Effector memory CD4-positive, alpha-beta T cell (primary cell): ENCODE measurements around the gene FUCA2.

ENCODE experiments used
- DNase-seq, 3 donors: peaks; one replicate each; pipeline ENCODE4 v3.0.0-alpha.2; 2020
- H3K27ac ChIP-seq: 2 replicates; pipeline ENCODE4 v1.7.0; 2013; ENCODE audit warnings: mild to moderate bottlenecking, low read length, moderate library complexity; ENCODE audit not compliant: insufficient read depth, poor library complexity, severe bottlenecking
- H3K27me3 ChIP-seq: replicated peaks from 2 replicates; pipeline ENCODE4 v1.7.0; 2013; ENCODE audit warnings: mild to moderate bottlenecking, low read length; ENCODE audit not compliant: insufficient read depth, control insufficient read depth, poor library complexity, severe bottlenecking
- H3K36me3 ChIP-seq: 2 replicates; pipeline ENCODE4 v1.7.0; 2013; ENCODE audit warnings: mild to moderate bottlenecking, low read length, moderate library complexity; ENCODE audit not compliant: control insufficient read depth, insufficient read depth
- H3K4me1 ChIP-seq: 2 replicates; pipeline ENCODE4 v1.7.0; 2013; ENCODE audit warnings: low read length, mild to moderate bottlenecking; ENCODE audit not compliant: control insufficient read depth, insufficient read depth, poor library complexity, severe bottlenecking
- H3K4me3 ChIP-seq: 2 replicates; pipeline ENCODE4 v1.7.0; 2013; ENCODE audit warnings: low read length, low read depth, mild to moderate bottlenecking; ENCODE audit not compliant: insufficient read depth, poor library complexity, severe bottlenecking
- H3K9me3 ChIP-seq: 2 replicates; pipeline ENCODE4 v1.7.0; 2013; ENCODE audit warnings: mild to moderate bottlenecking, low read length, moderate library complexity; ENCODE audit not compliant: control insufficient read depth

The FUCA2 gene

DNA sequence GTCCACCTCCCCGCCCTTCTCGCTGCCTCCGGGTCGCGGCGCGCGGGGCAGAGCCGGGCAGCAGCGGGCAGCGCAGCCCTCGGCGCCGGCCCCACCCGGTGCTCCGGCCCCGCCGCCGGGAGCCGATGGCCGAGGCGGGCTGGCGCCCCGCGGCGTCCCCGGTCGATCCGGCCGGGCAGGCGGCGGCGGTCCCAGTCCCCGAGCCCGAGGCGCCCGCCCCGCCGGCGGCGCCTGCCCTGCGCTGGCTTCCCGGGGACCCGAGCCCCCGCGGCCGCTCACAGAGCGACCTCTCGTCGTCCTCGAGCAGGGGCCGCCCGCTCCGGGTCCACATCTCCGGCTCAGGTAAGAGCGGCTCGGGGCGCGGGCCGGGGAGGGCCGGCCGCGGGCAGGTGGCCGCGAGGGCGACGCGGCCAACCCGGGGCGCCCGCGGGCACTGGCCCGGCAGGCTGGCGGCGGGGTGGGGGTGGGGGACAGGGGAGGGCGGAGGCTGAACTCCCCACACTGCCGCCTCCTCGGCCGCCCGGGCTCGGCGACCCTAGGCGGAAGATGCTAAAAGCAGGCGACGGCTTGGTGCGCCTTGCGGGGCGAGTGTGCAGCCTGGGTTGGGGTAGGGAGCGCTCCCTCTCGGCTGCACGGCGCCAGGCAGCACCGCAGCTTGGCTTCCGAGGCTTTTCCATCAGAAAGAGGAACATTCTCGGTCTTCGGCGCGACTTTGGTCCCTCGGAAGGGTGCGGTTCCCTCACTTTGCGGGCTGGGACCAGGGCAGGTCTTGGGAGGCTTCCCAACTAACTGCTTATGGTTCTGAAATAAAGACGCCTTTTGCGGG lies 25.6 kb upstream of the FUCA2 start:
- Histone ChIP-seq H3K4me1 (peaks cover 39% of the 10 kb centered on the region), H3K4me3 (peak overlapping the region; percentile 73), H3K27me3 (no peaks in the 10 kb centered on the region), H3K9me3 (no peaks in the 10 kb centered on the region), H3K27ac (peak overlapping the region; percentile 77), H3K36me3 (no peaks in the 10 kb centered on the region)
- peak; percentile 31 to 51 (median 37) for DNase-seq

DNA sequence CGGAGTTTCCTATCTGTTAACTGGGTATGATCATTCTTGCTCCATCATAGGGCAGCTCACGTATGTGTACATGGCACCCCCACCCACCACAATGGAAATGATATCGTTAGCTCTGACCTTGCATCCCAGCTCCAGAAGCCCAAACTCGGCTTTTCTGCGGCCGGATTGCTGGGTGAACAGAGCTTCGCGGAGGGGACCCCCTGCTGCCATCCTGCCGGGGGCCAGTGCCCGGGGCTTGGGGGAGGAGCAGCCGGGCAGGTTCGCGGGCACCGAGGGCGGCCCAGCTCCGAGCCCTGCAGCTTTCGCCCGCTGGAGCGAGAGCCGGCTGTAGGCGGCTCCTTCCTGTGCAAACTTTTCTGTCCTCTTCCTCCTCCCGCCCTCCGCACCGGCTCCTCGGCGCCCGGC lies 24.9 kb upstream of the FUCA2 start:
- Histone ChIP-seq H3K27ac (peak overlapping the region; percentile 77), H3K36me3 (no peaks in the 10 kb centered on the region), H3K4me1 (peaks cover 36% of the 10 kb centered on the region), H3K27me3 (no peaks in the 10 kb centered on the region), H3K4me3 (peak overlapping the region; percentile 73), H3K9me3 (no peaks in the 10 kb centered on the region)
- peak in 2 of 3 donors; percentile 30 to 38 for DNase-seq

DNA sequence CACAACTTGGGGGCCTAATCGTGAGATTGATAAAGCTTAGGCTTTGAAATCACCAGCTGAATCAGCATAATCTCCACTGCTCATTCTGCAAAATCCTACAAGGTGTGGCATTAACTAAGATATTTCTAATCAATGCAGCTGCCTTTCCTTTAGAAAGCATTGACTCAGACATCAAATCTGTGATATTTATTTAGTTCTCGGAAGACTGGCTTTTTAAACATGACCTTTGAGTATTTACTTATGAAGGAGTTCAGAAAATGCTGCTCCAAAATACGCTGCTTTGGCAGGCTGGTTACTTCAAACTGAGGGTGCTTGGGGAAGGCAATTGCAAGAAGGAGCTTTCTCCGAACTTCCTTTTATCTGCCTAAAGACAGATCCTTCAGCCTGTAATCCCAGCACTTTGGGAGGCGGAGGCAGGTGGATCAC lies 23.7 kb upstream of the FUCA2 start:
- no peaks in the 10 kb centered on the region for H3K9me3 ChIP-seq
- H3K27ac ChIP-seq, result no peak overlapping the region
- H3K4me1 ChIP-seq, result peaks cover 24% of the 10 kb centered on the region
- H3K36me3 ChIP-seq, result no peaks in the 10 kb centered on the region
- DNase-seq, result no peak
- no peak overlapping the region for H3K4me3 ChIP-seq
- no peaks in the 10 kb centered on the region for H3K27me3 ChIP-seq

DNA sequence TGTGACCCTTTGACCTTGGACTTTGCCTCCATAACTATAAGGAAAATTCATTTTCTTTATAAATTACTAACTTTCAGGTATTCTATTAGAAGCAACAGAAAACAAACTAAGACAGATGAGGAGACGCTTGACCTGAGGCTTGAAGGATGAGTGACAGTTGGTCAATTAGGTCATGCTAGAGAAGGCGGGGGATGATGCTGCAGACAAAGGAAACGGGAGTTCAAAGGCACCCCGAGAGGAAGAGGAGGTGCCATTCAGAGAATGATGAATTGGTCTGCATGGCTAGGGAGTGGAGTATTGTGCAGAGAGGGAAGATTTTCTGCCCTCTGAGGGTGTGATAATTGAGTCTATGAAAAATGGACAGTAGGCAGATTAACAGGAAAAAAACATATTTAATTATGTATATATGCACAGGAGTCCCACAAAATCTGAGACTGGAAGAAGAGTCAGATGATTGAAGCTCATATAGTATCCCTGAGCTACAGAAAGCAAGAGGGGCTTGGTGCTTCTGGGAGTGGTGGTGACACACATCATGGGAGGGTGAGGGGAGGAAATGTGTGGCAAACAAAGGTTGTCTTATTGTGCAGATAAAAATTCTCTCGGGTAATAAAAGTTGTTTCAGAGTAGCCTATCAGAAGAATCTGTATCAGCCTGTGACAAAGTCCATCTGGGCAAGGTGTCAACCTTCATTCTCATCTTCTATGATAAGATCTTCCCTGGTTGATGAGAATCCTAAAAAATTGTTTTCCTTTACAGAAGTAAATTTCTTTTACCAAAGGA lies 20.4 kb upstream of the FUCA2 start:
- Histone ChIP-seq H3K4me3 (no peak overlapping the region), H3K36me3 (no peaks in the 10 kb centered on the region), H3K4me1 (peaks cover 24% of the 10 kb centered on the region), H3K9me3 (no peaks in the 10 kb centered on the region), H3K27me3 (no peaks in the 10 kb centered on the region), H3K27ac (no peak overlapping the region)
- no peak for DNase-seq

DNA sequence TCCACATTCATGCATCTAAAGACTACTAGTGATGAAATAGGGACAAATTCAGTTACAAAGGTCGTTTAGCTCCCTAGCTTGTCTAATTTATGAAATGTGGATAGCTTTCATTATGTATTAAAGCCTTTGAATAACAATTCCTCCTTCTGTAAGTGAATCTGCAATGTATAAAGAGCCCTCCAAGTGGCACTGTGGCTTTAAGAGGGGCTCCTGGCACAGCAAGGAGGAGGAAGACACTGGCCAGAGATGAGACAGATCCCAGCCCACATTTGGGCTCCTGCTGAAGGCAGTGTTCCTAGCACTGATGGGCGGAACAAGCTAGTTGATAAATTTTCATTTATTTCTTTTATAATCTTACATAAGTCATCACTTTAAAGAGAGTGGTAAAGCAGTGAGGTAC lies 17.6 kb upstream of the FUCA2 start:
- no peaks in the 10 kb centered on the region for H3K9me3 ChIP-seq
- DNase-seq, result no peak
- no peaks in the 10 kb centered on the region for H3K36me3 ChIP-seq
- H3K4me1 ChIP-seq, result peaks cover 19% of the 10 kb centered on the region
- H3K27me3 ChIP-seq, result no peaks in the 10 kb centered on the region
- H3K27ac ChIP-seq, result no peak overlapping the region
- no peak overlapping the region for H3K4me3 ChIP-seq

DNA sequence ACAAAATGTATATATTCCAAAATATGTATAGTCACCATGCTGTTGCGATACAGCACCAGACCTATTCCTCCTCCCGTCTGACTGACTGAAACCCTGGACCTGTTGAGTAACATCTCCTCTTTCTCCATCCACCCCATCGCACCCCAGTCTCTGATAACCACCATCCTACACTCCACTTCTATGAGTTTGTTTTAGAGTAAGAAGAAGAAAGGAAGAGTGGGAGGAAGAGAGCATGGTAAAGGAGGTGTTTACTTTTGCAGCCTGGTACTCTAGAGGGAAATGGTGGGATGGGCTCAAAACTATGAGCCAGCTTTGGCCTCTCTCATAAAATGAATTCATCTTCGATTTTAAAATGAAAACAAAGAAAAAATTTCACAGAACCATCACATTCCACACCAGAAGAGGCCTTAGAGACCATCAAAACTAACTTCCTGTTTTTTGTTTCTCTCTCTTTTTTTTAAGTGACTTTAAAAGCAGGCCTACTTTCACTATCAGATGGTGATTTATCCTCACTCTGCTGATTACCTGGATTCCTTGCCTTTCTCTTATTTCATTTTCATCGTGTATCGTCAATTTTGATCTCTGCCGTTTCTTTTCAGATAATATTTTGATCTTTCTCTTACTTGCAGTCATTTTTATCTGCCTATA lies 16.8 kb upstream of the FUCA2 start:
- Histone ChIP-seq H3K27ac (peak overlapping the region; percentile 65), H3K9me3 (no peaks in the 10 kb centered on the region), H3K4me3 (peak overlapping the region; percentile 4)

DNA sequence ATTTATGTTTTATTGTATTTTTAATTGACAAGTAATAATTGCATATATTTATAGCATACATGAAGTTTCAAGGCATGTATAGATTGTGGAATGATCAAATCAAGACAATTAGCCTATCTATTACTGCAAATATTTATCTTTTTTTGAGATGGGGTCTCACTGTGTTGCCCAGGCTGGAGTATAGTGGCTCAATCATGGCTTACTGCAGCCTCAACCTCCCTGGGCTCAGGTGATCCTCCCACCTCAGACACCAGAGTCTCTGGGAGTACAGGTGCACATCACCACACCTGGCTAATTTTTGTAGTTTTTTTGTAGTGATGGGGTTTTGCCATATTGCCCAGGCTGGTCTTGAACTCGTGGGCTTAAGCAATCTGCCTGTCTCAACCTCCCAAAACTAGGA lies 16.2 kb upstream of the FUCA2 start:
- Histone ChIP-seq H3K4me3 (no peak overlapping the region), H3K4me1 (peaks cover 19% of the 10 kb centered on the region), H3K27me3 (no peaks in the 10 kb centered on the region), H3K9me3 (no peaks in the 10 kb centered on the region), H3K36me3 (no peaks in the 10 kb centered on the region), H3K27ac (no peak overlapping the region)
- no peak for DNase-seq

More for the DNA sequence above, 16.8 kb upstream of the FUCA2 start:
- Histone ChIP-seq H3K4me1 (peaks cover 19% of the 10 kb centered on the region), H3K36me3 (no peaks in the 10 kb centered on the region), H3K27me3 (no peaks in the 10 kb centered on the region)
- DNase-seq, result no peak

DNA sequence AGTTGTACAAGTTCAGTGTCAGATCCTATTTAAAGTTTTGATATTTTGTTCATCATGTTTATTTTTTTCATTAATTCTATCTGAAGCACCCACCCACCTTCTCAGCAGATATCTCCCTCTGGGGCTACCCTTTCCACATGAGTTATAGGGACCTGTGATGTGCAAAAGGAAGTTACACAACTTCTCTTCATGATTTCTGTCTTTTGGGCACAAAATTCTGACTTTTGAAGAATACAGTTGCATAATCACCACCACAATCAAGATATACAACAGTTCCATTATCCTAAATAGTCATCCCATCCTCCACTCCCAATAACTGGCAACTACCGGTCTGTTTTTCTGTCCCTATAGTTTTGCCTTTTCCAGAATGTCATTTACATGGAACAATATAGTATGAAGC lies 13.8 kb upstream of the FUCA2 start:
- DNase-seq, result no peak
- H3K27ac ChIP-seq, result no peak overlapping the region
- H3K4me1 ChIP-seq, result peaks cover 14% of the 10 kb centered on the region
- no peaks in the 10 kb centered on the region for H3K9me3 ChIP-seq
- H3K27me3 ChIP-seq, result no peaks in the 10 kb centered on the region
- no peaks in the 10 kb centered on the region for H3K36me3 ChIP-seq
- no peak overlapping the region for H3K4me3 ChIP-seq

DNA sequence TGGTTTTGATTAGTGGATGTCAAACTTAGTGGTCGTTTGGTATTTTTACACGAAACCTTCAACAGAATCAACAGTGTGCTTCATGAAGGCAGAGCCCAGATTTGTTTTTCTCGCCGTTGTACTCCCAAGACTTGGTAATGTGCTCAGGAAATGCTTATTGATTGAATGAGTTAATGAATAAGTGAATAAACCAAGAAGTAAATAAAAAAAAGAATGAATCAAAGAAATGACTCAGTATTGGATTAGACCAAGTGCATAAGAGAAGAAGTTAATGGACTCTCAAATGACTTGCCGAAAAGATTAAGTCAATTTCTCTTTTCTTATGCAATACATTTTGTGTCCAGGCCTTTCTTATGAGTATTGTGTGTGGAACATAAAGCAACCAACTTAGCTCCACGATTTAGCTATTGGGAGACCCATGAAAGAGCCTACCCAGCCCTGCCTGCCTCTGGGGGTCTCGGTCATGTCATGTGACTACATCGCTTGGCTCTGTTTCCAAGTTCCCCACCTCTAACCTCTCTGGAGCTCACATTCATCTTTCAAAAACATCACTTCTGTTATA lies 10.6 kb upstream of the FUCA2 start:
- Histone ChIP-seq H3K36me3 (no peaks in the 10 kb centered on the region), H3K27me3 (no peaks in the 10 kb centered on the region), H3K27ac (no peak overlapping the region), H3K9me3 (no peaks in the 10 kb centered on the region), H3K4me3 (no peak overlapping the region), H3K4me1 (no peaks in the 10 kb centered on the region)
- DNase-seq, result no peak
